UCSD-AML1 (cell line): ENCODE results near the gene ZNF775.

Source experiments
- DNase-seq: peaks from one replicate; lab custom pipeline; 2025; ENCODE audit not compliant: unreplicated experiment; lab: John Stamatoyannopoulos, UW

ZNF775 gene

DNA sequence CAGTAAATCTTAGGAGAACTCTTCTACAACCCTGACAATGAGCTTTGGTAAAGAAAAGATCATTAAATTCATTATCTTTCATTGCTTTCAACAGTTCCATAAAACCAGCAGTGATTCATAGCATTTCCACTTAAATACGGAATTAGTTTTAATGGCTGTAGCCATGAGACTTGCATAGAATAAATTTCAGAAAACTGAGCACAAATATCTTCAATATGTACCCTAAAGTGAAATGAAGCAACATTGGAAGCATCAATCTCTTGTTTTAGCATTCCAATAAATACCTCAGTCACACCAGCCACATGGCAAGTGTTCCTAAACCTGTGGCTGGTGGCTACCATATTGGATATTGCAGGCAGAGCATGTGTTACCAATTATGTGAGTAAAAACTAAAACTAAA, 34.1 kb upstream of the ZNF775 start:
- no peak for DNase-seq

- no peak for DNase-seq
These were observed 32.2 kb upstream of the ZNF775 start for GRCh38 chr7:150346922-150347321.

DNA sequence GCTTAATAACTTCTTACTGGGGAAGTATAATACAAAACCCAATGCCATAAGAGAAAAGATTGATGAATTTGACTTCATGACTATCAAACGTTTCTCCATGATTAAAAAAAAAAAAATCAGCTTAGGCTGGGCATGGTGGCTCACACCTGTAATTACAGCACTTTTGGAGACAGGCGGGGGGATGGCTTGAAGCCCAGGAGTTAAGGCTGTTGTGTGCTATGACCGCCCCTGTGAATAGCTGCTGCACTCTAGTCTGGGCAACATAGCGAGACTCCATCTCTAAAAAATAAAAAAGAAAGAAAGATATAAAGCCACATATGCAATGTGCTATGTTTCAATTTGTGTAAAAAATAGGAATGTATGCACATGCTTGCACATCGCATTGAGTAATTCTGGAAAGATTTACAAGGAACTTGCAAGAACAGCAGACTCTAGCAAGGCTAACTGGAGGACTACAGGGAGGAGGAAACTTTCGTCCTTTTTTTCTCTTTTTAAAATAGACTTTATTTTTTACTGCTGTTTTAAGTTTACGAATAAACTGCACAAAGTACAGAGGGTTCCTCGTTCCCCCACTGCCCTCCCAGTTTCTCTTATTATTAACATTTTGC, 27.4 kb upstream of the ZNF775 start:
- no peak for DNase-seq

GRCh38 chr7:150355666-150356059, 23.5 kb upstream of the ZNF775 start:
- DNase-seq = no peak

DNA sequence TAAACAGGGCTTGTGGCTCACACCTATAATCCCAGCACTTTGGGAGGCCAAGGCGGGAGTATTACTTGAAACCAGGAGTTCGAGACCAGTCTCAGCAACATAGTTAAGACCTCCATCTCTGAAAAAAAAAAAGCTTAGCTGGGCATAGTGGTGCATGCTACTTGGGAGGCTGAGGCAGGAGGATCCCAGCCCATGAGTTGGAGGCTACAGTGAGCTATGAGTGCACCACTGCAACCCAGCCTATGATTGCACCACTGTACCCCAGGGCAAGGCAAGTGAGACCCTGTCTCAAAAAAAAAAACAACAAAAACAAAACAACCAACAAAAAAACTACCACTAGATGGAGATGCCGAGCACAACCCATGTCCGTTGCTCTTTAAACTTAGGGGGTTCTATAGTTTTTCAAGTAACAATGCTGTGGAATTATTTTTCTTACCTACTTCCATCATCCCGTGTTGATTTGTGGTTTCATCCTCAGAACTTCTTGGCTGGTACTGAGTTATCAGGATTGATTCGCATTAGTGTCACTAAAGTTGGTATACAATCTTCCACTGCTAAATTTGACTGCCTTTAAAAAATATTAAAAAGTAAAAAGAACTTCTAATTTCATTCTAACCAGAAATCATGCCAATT, 22.7 kb upstream of the ZNF775 start:
- no peak for DNase-seq

DNA sequence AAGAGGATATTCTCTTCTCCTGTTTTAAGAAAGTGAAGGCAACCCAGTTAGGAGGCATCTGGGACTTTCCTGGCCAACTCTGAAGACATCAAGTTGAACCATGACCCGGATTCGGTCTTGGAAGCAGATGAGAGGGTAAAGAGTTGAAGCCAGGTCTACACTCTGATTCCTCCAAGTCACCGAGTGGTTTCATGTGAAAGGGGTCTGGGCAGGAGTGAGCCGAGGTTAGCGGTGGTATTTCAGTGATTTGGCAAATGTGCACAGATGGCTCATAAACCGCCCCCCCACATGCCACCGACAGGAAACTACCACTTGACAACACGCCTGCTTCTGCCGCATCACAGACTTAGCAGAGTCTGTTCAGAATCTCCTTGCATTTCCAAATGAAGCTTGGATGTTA, 21.9 kb upstream of the ZNF775 start:
- no peak for DNase-seq

GRCh38 chr7:150357771-150358427, 21.2 kb upstream of the ZNF775 start:
- no peak for DNase-seq

DNA sequence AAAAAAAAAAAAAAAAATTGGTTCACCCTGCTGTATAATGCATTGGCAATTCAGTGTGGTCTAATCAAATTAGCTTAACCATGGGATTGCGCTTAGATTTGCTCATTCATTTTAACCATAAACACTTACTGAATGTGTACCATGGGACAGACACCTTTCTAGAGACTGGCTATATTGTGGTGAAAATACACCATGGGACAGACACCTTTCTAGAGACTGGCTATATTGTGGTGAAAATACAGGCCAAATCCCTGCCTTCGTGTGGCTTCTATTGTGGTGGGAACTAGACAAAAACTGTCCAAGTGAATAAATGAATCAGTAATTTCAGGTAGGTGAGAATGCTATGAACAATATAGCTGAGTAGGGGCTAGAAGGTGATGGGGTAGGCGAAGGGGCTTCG, 20.7 kb upstream of the ZNF775 start:
- DNase-seq = no peak

- DNase-seq = no peak
These were observed 20.0 kb upstream of the ZNF775 start for GRCh38 chr7:150358988-150359621.

DNA sequence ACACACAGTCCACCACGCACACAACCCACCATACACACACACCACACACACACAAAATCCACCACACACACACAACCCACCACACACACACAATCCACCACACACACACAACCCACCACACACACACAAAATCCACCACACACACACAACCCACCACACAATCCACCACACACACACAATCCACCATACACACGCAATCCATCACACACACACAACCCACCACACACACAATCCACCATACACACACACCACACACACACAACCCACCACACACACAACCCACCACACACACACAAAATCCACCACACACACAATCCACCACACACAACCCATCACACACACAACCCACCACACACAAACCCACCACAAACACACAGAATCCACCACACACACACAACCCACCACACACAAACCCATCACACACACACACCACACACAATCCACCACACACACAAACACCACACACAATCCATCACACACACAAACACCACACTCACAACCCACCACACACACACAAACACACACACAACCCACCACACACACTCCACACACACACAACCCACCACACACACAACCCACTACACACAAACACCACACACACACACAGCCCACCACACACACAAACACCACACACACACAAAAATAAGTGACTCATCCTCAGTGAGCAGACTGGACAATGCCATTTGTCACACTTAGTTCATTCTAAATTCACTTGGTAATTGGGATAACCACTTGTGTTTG, 19.3 kb upstream of the ZNF775 start:
- DNase-seq = no peak

DNA sequence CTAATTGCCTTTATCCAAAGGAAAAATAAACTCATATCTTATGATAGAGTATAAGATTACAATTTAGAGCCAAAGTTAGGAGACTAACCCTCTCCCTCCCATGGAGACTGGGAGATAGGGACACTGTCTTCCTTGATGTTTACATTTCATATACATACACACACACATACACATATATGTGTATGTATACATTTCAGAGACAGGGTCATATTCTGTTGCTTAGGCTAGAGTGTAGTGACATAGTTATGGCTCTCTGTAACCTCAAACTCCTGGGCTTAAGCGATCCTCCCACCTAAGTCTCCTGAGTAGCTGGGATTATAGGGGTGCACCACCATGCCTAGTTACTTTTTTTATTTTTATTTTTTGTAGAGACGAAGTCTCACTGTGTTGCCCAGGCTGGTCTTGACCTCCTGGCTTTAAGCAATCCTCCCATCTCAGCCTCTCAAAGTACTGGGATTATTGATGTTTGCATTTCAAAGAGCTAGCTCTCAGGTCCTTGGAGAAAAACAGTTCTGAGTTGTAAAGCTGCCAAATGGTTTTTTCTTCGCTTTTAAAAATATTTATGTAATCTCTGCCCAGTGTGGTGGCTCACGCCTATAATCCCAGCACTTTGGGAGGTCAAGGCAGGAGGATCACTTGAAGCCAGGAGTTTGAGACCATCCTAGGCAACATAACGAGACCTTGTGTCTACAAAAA, 18.6 kb upstream of the ZNF775 start:
- no peak for DNase-seq

DNA sequence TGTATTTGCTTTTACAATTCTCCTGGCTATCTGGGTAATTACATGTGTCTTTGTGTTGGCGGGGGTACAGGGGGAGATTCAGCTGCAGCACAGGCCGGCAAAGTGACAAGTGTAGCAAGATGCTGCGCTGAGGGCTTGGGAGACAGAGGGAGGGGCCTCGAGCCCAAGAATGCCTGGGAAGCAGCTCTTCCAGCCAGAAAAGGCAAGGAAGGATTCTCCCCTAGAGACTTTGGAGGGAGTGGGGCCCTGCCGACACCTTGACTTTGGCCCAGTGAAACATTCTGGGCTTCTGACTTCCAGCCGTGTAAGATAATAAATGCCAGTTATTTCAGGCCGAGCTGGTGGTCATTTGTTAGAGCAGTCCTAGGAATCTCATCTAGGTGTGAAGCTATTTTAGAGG, 17.7 kb upstream of the ZNF775 start:
- no peak for DNase-seq

DNA sequence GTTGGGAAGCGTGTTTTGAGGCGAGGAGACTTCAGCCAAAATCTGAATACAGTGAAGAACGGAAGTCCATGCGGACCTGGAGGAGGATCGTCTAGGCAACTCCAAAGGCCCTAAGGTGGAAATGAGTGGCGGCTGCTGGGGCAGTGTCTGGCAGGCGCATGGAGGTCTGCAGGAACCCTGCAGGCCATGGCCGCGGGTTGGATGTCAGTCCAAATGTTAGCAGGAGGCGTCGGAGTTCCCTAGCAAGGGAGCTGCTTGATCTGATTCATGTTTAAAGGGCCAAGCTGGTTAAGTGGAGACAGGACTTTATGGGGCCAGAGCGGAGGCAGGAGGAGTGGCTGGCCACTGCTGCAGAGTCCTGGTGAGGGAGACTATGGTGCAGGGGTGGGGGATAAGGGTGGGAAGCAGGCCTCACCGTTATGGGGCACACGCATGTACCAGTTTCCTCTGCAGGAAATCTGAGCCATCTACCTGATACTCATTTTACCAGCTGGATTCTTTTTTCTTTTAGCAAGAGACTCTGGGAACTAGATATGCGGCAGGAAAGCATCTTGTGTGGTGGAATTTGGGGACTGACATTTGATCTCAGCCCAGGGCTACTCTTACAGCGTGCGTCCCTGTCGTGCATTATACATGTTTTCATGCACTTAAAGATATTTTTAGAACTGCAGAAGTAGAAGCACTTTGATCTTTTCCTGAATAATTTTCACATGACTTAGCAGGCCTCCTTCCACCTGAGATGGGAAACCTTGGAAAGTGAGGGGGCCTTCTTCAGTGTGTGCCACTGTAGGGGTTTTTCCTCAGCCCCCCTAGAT, 17.1 kb upstream of the ZNF775 start:
- no peak for DNase-seq

DNA sequence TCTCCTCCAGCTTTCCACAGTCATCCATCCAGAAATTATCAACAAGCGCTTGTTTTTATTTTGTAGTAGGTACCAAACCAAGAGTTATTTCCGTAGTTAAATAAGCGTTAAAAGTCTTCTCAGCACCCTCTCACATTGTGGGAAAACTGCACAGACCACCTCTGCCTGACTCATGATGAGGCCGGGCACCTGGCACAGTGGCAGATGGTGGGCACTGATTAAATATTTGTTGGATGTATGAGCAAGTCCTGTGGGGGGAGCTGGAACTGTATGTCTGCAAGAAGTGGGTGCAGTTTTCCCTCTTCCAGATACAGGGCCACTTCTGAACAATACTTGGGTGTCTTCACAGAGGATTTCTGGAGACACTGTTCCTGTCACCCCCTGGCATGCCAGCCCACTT, 15.8 kb upstream of the ZNF775 start:
- DNase-seq = no peak

DNA sequence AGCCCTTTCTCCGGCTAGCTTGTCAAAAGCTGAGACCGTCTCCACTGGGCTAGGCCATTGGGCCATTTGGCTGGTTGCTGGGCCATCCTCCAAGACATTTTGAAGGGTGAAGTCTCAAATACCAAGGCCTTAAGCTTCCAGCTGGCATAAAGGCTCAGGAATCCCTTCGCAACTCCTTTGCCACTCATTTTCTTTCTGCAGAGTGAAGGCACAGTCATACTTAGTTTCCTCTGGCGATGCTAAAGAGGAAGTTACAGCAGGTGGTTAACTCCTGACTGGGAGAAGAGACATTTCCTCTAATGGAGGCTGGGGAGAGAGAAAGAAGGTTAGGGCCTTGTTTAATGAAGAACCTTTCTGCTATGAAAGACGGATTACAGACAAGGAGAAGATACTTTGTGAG, 15.3 kb upstream of the ZNF775 start:
- DNase-seq = peak; percentile 12

DNA sequence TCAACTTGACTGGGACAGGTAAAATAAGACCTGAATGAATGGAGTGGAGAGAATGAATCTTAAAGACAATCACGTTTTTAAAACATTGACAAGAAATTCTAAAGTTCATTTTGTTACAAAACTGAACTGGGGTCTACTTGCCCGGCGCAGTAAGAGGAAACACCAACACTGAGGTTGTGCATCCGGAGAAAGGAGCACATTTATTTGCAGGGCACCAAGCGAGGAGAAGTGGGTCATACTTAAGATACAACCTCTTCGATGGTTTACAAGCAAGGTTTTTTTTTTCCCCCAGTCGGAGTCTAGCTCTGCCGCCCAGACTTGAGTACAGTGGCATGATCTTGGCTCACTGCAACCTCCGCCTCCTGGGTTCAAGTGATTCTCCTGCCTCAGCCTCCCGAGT, 13.9 kb upstream of the ZNF775 start:
- DNase-seq = no peak

- DNase-seq = no peak
These were observed 13.3 kb upstream of the ZNF775 start for GRCh38 chr7:150365673-150366398.

- no peak for DNase-seq
These were observed 11.4 kb upstream of the ZNF775 start for GRCh38 chr7:150367677-150368095.

DNA sequence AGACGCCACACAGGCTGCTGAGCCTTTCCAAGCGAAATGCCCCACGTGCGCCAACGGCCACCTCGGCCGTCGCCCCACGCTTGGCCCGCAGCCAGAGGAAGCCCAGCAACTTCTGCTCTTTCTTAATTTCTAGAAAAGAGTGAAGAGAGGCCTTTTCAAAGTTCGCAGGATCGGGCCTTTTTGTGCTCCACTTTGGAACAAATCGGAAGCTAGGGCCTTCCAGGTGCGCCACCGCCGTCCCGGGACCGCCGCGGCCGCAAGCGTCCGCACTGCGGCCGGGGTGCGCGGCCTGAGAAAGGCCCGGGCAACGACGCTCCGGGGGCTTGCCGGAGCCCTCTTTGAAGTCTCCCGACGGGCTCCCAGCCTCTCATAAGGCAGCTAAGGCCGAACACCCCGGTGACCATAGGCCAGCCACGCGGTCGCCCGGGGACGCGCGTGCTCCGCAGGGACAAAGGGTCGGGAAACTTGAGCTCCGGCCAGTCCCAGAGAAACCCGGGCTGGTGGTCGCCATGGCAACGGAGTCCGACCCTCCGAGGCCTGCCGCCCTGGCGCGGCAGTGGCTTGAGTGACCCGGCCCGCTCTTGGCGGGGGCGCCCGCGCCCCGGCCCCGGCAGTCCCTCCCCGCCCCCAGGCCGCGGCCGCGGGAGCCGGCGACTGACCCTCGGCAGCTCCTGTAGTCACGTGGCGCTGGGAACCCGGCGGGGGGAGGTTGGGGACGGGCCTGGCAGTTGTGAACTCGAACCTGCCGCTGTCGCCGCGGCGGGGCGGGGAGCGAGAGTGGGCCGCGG, 10.8 kb upstream of the ZNF775 start, which contains the start of gene REPIN1:
TSS of gene REPIN1 (plus strand) at position 727 of the 788 bp plus-strand sequence. CDS start 890 bp downstream, outside the sequence.
- DNase-seq = peak; percentile 75
